GM23338 (cell line): ENCODE measurements around the gene DNAJC8. TPM values are rescaled to one million over a fixed set of nuclear protein-coding genes. Genes with fewer than 3 reads are reported as not detected.
A peak's percentile ranks its signal among the peaks of the same experiment; 100 is the strongest.

ENCODE experiments used
- ATAC-seq: fragments of 200-7000 bp; cut with Tn5 transposase; 3 replicates; pipeline ENCODE4 v1.9.1; 2020
- DNase-seq: peaks from one replicate; pipeline ENCODE4 v3.0.0-alpha.2; 2015; ENCODE audit warnings: low spot score
- H2AFZ ChIP-seq: fragments of 200-600 bp; sonication (generic); 2 replicates; pipeline ENCODE4 v1.8.0; 2016; ENCODE audit warnings: antibody characterized with exemption, mild to moderate bottlenecking, moderate library complexity
- H3F3A ChIP-seq: fragments of 200-600 bp; sonication (generic); replicated peaks from 2 replicates; pipeline ENCODE4 v1.8.0; 2017; ENCODE audit warnings: antibody characterized with exemption, mixed run types, low read depth
- H3K27ac ChIP-seq: fragments of 200-600 bp; sonication (generic); 2 replicates; pipeline ENCODE4 v1.6.1; 2016; ENCODE audit warnings: low read depth
- H3K27me3 ChIP-seq: fragments of 200-600 bp; sonication (generic); 2 replicates; pipeline ENCODE4 v1.8.0; 2016; ENCODE audit warnings: mild to moderate bottlenecking, mixed run types, moderate library complexity; ENCODE audit not compliant: insufficient read depth
- H3K36me3 ChIP-seq: fragments of 200-600 bp; sonication (generic); 2 replicates; pipeline ENCODE4 v1.8.0; 2016; ENCODE audit warnings: mild to moderate bottlenecking; ENCODE audit not compliant: insufficient read depth
- H3K4me1 ChIP-seq: fragments of 200-600 bp; sonication (generic); 2 replicates; pipeline ENCODE4 v1.8.0; 2016; ENCODE audit warnings: mild to moderate bottlenecking, moderate library complexity; ENCODE audit not compliant: insufficient read depth
- H3K4me2 ChIP-seq: fragments of 200-600 bp; sonication (generic); 2 replicates; pipeline ENCODE4 v1.7.1; 2017; ENCODE audit warnings: mixed run types
- H3K4me3 ChIP-seq: fragments of 200-600 bp; sonication (generic); 2 replicates; pipeline ENCODE4 v1.6.1; 2016; ENCODE audit warnings: mixed run types
- H3K79me2 ChIP-seq: fragments of 200-600 bp; sonication (generic); replicated peaks from 2 replicates; pipeline ENCODE4 v1.8.0; 2017; ENCODE audit warnings: mild to moderate bottlenecking; ENCODE audit not compliant: insufficient read depth
- H3K9me2 ChIP-seq: fragments of 200-600 bp; sonication (generic); 2 replicates; pipeline ENCODE4 v1.8.0; 2017; ENCODE audit not compliant: insufficient read depth
- H4K20me1 ChIP-seq: fragments of 200-600 bp; sonication (generic); replicated peaks from 2 replicates; pipeline ENCODE4 v1.8.0; 2017; ENCODE audit warnings: mild to moderate bottlenecking; ENCODE audit not compliant: insufficient read depth
- H3K27ac Mint-ChIP-seq: 2 replicates; pipeline ENCODE4 v1.8.0; 2020; ENCODE audit warnings: inconsistent platforms, mild to moderate bottlenecking, moderate library complexity, mixed read lengths
- H3K27me3 Mint-ChIP-seq: 3 replicates; pipeline ENCODE4 v1.8.0; 2022; ENCODE audit warnings: low read depth, mild to moderate bottlenecking, moderate library complexity, mixed read lengths, inconsistent platforms; ENCODE audit not compliant: insufficient read depth, poor library complexity
- H3K36me3 Mint-ChIP-seq: 3 replicates; pipeline ENCODE4 v1.8.0; 2021; ENCODE audit warnings: low read depth, mild to moderate bottlenecking, inconsistent platforms, moderate library complexity, mixed read lengths
- H3K4me1 Mint-ChIP-seq: 3 replicates; pipeline ENCODE4 v1.8.0; 2020; ENCODE audit warnings: mild to moderate bottlenecking, inconsistent platforms, mixed read lengths
- H3K4me3 Mint-ChIP-seq: 3 replicates; pipeline ENCODE4 v1.8.0; 2021; ENCODE audit warnings: moderate library complexity, mild to moderate bottlenecking, inconsistent platforms, mixed read lengths
- H3K9me3 Mint-ChIP-seq: 3 replicates; pipeline ENCODE4 v1.8.0; 2020; ENCODE audit warnings: moderate library complexity, mild to moderate bottlenecking, inconsistent platforms, mixed read lengths
- CREB1 ChIP-seq: fragments of 250-450 bp; sonication (Bioruptor Pico); IDR thresholded peaks from 2 replicates; pipeline ENCODE4 v1.5.0; 2020; ENCODE audit warnings: low read depth, mild to moderate bottlenecking, moderate library complexity
- CTCF ChIP-seq, 2 experiments: fragments of 200-600 bp in 1 of 2; sonication (generic) in 1 of 2; conservative IDR thresholded peaks; 2 replicates each; pipeline versions ENCODE4 v1.5.1 to v1.6.1; 2016 to 2017; ENCODE audit warnings: antibody characterized with exemption in 2 of 2, low read depth in 2 of 2, mild to moderate bottlenecking in 2 of 2, moderate library complexity in 1 of 2
- ETS1 ChIP-seq: IDR thresholded peaks from 2 replicates; pipeline ENCODE4 v1.6.1; 2016; ENCODE audit warnings: antibody characterized with exemption
- EZH2 ChIP-seq: fragments of 200-600 bp; sonication (generic); IDR thresholded peaks from one replicate; pipeline ENCODE4 v1.8.0; 2017; ENCODE audit warnings: antibody characterized with exemption, mild to moderate bottlenecking, low read depth; ENCODE audit not compliant: unreplicated experiment
- EZH2phosphoT487 ChIP-seq: fragments of 200-600 bp; sonication (generic); IDR thresholded peaks from one replicate; pipeline ENCODE4 v1.8.1; 2018; ENCODE audit warnings: antibody characterized with exemption; ENCODE audit not compliant: unreplicated experiment
- JUNB ChIP-seq: IDR thresholded peaks from one replicate; pipeline ENCODE4 v1.6.1; 2016; ENCODE audit warnings: antibody characterized with exemption; ENCODE audit not compliant: unreplicated experiment
- NANOG ChIP-seq: IDR thresholded peaks from 2 replicates; pipeline ENCODE4 v1.6.1; 2016; ENCODE audit warnings: antibody characterized with exemption, borderline replicate concordance
- POLR2AphosphoS5 ChIP-seq: IDR thresholded peaks from 2 replicates; pipeline ENCODE4 v1.6.1; 2016; ENCODE audit warnings: antibody characterized with exemption, low read depth
- REST ChIP-seq: IDR thresholded peaks from one replicate; pipeline ENCODE4 v1.6.1; 2018; ENCODE audit warnings: antibody characterized with exemption; ENCODE audit not compliant: unreplicated experiment
- STAT1 ChIP-seq: IDR thresholded peaks from one replicate; pipeline ENCODE4 v1.6.1; 2016; ENCODE audit warnings: antibody characterized with exemption; ENCODE audit not compliant: unreplicated experiment
- ZNF114 ChIP-seq: fragments of 250-450 bp; sonication (Bioruptor Pico); IDR thresholded peaks from 2 replicates; pipeline ENCODE4 v1.5.0; 2020; ENCODE audit warnings: mild to moderate bottlenecking, moderate library complexity
- ZNF331 ChIP-seq: fragments of 250-450 bp; sonication (Bioruptor Pico); IDR thresholded peaks from 2 replicates; pipeline ENCODE4 v1.5.0; 2020; ENCODE audit warnings: low read depth, mild to moderate bottlenecking, moderate library complexity
- ZNF462 ChIP-seq: fragments of 250-450 bp; sonication (Bioruptor Pico); IDR thresholded peaks from 2 replicates; pipeline ENCODE4 v1.5.0; 2020; ENCODE audit warnings: mild to moderate bottlenecking, moderate library complexity
- polyA plus RNA-seq: library from polyadenylated mRNA; unstranded; fragments of >200 nt; fragmentation: Nextera tagmentation; extraction: Ambion mirVana; gene quantifications from 2 replicates; pipeline ENCODE4 v1.2.1, GENCODE V29; 2016
- total RNA-seq: library from RNA; depleted of rRNA; stranded (reverse); fragments of >200 nt; shearing (Covaris generic); gene quantifications from 2 replicates; pipeline ENCODE4 v1.2.3, GENCODE V29; 2014

Gene DNAJC8
- total and polyA plus RNA-seq, 2 experiments from 2014 or later, result 67.3 to 210 TPM

- ATAC-seq (no peak), DNase-seq (no peak)
- Histone ChIP-seq H3K36me3 (peaks cover 37% of the 10 kb centered on the region), H3K4me1 (peaks cover 23% of the 10 kb centered on the region), H4K20me1 (peaks cover 51% of the 10 kb centered on the region), H3K79me2 (peaks cover 71% of the 10 kb centered on the region), H3K4me3 (no peak overlapping the region), H3F3A (0 out of 2 replicates have a peak, but pooled peaks cover 9% of the 10 kb centered on the region), H3K27ac (peak overlapping the region; percentile 86; the same call in 1 of the 2 replicates), H2AFZ (no peak overlapping the region), H3K27me3 (no peaks in the 10 kb centered on the region), H3K4me2 (no peak overlapping the region), H3K9me2 (no peaks in the 10 kb centered on the region)
- Mint-ChIP-seq H3K27me3 (peaks cover 13% of the 10 kb centered on the region), H3K9me3 (no peaks in the 10 kb centered on the region), H3K27ac (no peak overlapping the region), H3K36me3 (peaks cover 49% of the 10 kb centered on the region), H3K4me3 (no peak overlapping the region), H3K4me1 (peaks cover 35% of the 10 kb centered on the region)
- no peak for TF ChIP-seq ZNF462 (CRISPR knock-in tag)
- TF ChIP-seq POLR2AphosphoS5, result no peak
- TF ChIP-seq CREB1 (CRISPR knock-in tag), result no peak
- TF ChIP-seq NANOG, result no peak
- TF ChIP-seq ZNF114, result no peak
- no peak for TF ChIP-seq EZH2
- no peak for TF ChIP-seq JUNB
- TF ChIP-seq ETS1, result no peak
- TF ChIP-seq ZNF331 (CRISPR knock-in tag), result no peak
- TF ChIP-seq CTCF (conservative IDR thresholded peaks at IDR 0.05; ENCODE audit: low read depth in 2 of 2), result no peak
- no peak for TF ChIP-seq EZH2phosphoT487
- no peak for TF ChIP-seq STAT1
- TF ChIP-seq REST, result no peak
These were observed 36.7 kb upstream of the DNAJC8 start for GRCh38 chr1:28269529-28269928.
